Body of pancreas (tissue), 4 donors: ENCODE results near the gene PTPRM.

Experiments
- CTCF ChIP-seq, 7 experiments: fragments of 450-650 bp in 4 of 7; fragments of 200-600 bp in 3 of 7; sonication (generic) in 3 of 7; IDR thresholded peaks; one replicate each; pipeline ENCODE4 v1.5.1; 2016 to 2019; ENCODE audit warnings: antibody characterized with exemption in 7 of 7
- POLR2A ChIP-seq, 3 donors: fragments of 450-650 bp; IDR thresholded peaks; one replicate each; pipeline ENCODE4 v1.6.1; 2016; ENCODE audit warnings: antibody characterized with exemption in 3 of 3, mild to moderate bottlenecking in 2 of 3

- TF ChIP-seq CTCF (IDR thresholded peaks at IDR 0.05) (no peak), POLR2A (IDR thresholded peaks at IDR 0.05) (no peak)
Observed at GRCh38 chr18:7585276-7585670, 18.2 kb downstream of the PTPRM start.
